ENCODE results near the gene UFSP2.

The UFSP2 gene

DNA sequence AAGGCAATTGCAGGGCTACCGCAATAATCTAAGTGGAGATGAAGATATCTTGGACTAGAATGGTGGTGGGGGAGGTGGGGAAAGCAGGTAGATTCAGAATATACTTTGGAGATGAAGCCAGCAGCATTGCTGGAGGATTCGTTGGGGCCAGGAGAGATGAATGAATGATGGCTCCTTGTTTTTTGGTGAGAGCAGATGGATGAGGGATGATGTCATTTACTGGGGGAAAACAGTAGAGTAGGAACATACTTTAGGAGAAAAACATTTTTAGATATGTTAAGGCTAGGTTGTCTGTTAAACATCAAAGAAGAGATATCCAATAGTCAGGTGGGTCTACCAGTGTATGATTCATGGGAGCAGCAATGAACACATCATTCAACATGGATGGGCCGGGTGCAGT is 39.9 kb upstream of the UFSP2 start:
- Histone ChIP-seq H3K36me3 (ENCODE audit: control insufficient read depth, insufficient read depth, low read length) (no peaks in the 10 kb centered on the region), H3K9me3 (ENCODE audit: control insufficient read depth, low read length) (no peaks in the 10 kb centered on the region), H3K4me3 (ENCODE audit: extremely low read depth, insufficient read depth, low read length, poor library complexity, severe bottlenecking) (no peak overlapping the region), H3K4me1 (ENCODE audit: control insufficient read depth, insufficient read depth, low read length, poor library complexity, severe bottlenecking) (no peaks in the 10 kb centered on the region), H3K27ac (ENCODE audit: low read depth, low read length, severe bottlenecking) (no peak overlapping the region)
- WGBS, 2 experiments (ENCODE audit: insufficient coverage in 2 of 2): 94 to 97% methylated on average over 3 of the region's 3 CpGs

DNA sequence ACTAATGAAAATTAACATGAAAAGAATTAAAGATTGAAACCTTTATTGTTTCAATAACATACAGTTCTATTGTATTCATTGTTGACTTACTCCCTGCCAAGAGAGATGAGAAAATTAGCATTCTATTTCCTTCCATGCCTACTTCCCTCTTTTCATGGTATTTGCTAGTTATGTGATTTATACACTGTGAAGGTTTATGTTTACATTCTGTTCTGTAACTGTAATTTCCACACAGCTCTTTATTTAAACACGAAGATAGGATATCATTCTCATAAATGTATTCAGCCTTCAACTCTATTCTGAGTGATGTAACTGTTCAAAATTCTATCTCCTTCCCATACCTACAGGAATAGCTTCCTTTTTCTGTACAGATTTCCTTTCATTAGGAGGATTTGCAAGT is 39.1 kb upstream of the UFSP2 start:
- Histone ChIP-seq H3K4me1 (ENCODE audit: control insufficient read depth, insufficient read depth, low read length, poor library complexity, severe bottlenecking) (no peaks in the 10 kb centered on the region), H3K4me3 (ENCODE audit: extremely low read depth, insufficient read depth, low read length, poor library complexity, severe bottlenecking) (no peak overlapping the region), H3K9me3 (ENCODE audit: control insufficient read depth, low read length) (no peaks in the 10 kb centered on the region), H3K27ac (ENCODE audit: low read depth, low read length, severe bottlenecking) (no peak overlapping the region), H3K36me3 (ENCODE audit: control insufficient read depth, insufficient read depth, low read length) (no peaks in the 10 kb centered on the region)
- WGBS, 2 experiments (ENCODE audit: insufficient coverage in 2 of 2): 80% methylated on average over 1 of the region's 1 CpG; no CpG with 5 or more reads in 1 of the 2 experiments

DNA sequence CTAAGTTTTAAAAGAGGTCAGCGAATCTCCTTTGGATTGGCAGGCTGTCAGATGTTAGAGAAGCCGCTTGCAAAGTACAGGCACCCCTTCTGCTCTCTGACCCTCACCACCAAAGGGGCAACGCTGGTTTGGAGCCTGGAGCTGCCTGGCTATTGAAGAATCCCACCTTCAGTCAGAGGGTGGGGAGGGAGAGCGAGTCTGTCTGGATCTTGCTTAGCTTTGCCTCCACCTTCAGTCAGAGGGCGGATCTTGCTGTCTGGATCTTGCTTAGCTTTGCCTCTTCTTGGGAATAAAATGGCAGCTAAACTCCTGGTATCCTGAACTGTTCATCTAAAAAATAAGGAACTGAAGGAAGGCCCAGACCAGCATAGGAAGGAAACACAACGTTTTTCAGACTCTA is 38.4 kb upstream of the UFSP2 start:
- Histone ChIP-seq H3K4me1 (ENCODE audit: control insufficient read depth, insufficient read depth, low read length, poor library complexity, severe bottlenecking) (no peaks in the 10 kb centered on the region), H3K9me3 (ENCODE audit: control insufficient read depth, low read length) (no peaks in the 10 kb centered on the region), H3K4me3 (ENCODE audit: extremely low read depth, insufficient read depth, low read length, poor library complexity, severe bottlenecking) (no peak overlapping the region), H3K27ac (ENCODE audit: low read depth, low read length, severe bottlenecking) (no peak overlapping the region), H3K36me3 (ENCODE audit: control insufficient read depth, insufficient read depth, low read length) (no peaks in the 10 kb centered on the region)
- WGBS, 2 experiments (ENCODE audit: insufficient coverage in 2 of 2): 53% methylated on average over 2 of the region's 6 CpGs; no CpG with 5 or more reads in 1 of the 2 experiments

DNA sequence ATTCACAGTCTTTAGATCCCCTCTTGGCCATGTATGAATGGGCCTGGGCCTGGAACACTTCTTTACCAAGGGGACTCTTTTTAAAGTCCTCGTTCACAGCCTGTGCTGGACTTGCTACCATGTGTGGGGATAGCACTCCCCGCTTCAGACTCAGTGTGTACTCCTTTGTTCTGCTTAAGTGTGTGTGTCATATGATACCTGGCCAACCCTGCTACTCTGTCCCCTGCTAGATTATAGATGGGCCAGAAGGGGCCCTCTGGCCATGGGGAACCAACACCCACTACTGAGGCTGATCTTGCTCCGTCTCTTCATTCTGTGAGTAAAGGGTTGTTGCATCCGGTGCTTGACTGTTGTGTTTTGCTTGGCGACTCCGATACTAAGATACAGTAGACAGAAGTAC is 37.8 kb upstream of the UFSP2 start:
- WGBS, 2 experiments (ENCODE audit: insufficient coverage in 2 of 2): 88 to 100% methylated on average over 1 to 4 of the region's 6 CpGs
- H3K27ac ChIP-seq (ENCODE audit: low read depth, low read length, severe bottlenecking): no peak overlapping the region
- H3K4me1 ChIP-seq (ENCODE audit: control insufficient read depth, insufficient read depth, low read length, poor library complexity, severe bottlenecking): no peaks in the 10 kb centered on the region
- H3K4me3 ChIP-seq (ENCODE audit: extremely low read depth, insufficient read depth, low read length, poor library complexity, severe bottlenecking): no peak overlapping the region
- no peaks in the 10 kb centered on the region for H3K36me3 ChIP-seq (ENCODE audit: control insufficient read depth, insufficient read depth, low read length)
- H3K9me3 ChIP-seq (ENCODE audit: control insufficient read depth, low read length): no peaks in the 10 kb centered on the region

DNA sequence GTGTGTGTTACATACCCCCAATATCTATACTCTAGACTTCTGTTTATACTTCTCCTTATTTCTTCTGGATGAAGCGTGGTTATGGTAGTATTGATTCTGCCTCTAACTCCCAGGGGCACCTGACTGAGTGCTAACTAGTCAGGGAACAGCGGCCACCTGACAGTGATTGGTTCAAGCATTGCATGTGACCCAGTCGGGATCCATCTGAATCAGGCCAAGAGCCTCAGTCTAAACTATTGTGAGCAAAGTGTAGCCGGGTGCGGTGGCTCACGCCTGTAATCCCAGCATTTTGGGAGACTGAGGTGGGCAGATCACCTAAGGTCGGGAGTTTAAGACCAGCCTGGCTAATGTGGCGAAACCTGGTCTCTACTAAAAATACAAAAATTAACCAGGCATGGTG is 35.8 kb upstream of the UFSP2 start:
- Histone ChIP-seq H3K36me3 (ENCODE audit: control insufficient read depth, insufficient read depth, low read length) (no peaks in the 10 kb centered on the region), H3K9me3 (ENCODE audit: control insufficient read depth, low read length) (no peaks in the 10 kb centered on the region), H3K4me1 (ENCODE audit: control insufficient read depth, insufficient read depth, low read length, poor library complexity, severe bottlenecking) (no peaks in the 10 kb centered on the region), H3K4me3 (ENCODE audit: extremely low read depth, insufficient read depth, low read length, poor library complexity, severe bottlenecking) (no peak overlapping the region), H3K27ac (ENCODE audit: low read depth, low read length, severe bottlenecking) (no peak overlapping the region)
- 92 to 94% methylated on average over 7 of the region's 8 CpGs for WGBS, 2 experiments (ENCODE audit: insufficient coverage in 2 of 2)

DNA sequence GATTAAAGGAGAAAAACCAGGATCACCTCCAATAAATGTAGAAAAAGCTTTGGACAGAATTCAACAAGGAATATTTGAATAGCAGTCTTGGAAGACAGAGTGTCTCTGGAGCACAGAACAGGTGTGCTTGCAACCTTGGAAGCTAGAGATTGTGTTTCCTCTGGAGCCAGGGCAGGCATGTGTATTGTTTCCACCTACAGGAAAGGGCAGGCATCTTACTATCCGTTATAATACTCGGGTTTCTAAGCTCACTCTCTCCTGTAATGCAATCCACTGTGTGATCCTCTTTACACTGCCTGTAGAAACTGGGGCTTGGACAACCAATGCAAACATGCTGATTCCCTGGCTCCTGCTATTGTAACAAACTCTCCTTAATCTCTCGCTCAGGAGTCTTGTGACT is 31.4 kb upstream of the UFSP2 start:
- H3K27ac ChIP-seq (ENCODE audit: low read depth, low read length, severe bottlenecking): no peak overlapping the region
- no peaks in the 10 kb centered on the region for H3K4me1 ChIP-seq (ENCODE audit: control insufficient read depth, insufficient read depth, low read length, poor library complexity, severe bottlenecking)
- H3K4me3 ChIP-seq (ENCODE audit: extremely low read depth, insufficient read depth, low read length, poor library complexity, severe bottlenecking): no peak overlapping the region
- H3K36me3 ChIP-seq (ENCODE audit: control insufficient read depth, insufficient read depth, low read length): no peaks in the 10 kb centered on the region
- no peaks in the 10 kb centered on the region for H3K9me3 ChIP-seq (ENCODE audit: control insufficient read depth, low read length)
- WGBS, 2 experiments (ENCODE audit: insufficient coverage in 2 of 2): 10 to 15% methylated on average over 2 of the region's 3 CpGs

DNA sequence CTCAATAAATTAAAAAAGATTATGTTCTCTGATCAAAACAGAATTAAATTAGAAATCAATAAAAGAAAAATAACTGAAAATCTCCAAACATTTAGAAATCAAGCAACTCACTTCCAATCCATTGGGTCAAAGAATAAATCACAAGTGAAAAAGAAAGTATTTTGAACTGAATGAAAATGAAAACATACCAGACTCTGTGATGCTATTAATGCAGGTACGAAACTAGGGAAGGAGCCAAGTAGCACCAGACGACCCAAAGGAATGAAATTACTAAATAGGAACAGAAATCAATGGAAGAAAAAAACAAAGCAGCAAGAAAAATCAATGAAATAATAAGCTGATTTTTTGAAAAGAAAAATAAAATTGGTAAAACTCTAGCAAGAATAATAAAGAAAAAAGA is 30.4 kb upstream of the UFSP2 start:
- Histone ChIP-seq H3K9me3 (ENCODE audit: control insufficient read depth, low read length) (no peaks in the 10 kb centered on the region), H3K4me1 (ENCODE audit: control insufficient read depth, insufficient read depth, low read length, poor library complexity, severe bottlenecking) (no peaks in the 10 kb centered on the region), H3K27ac (ENCODE audit: low read depth, low read length, severe bottlenecking) (no peak overlapping the region), H3K4me3 (ENCODE audit: extremely low read depth, insufficient read depth, low read length, poor library complexity, severe bottlenecking) (no peak overlapping the region), H3K36me3 (ENCODE audit: control insufficient read depth, insufficient read depth, low read length) (no peaks in the 10 kb centered on the region)
- 40% methylated on average over 2 of the region's 2 CpGs; no CpG with 5 or more reads in 1 of the 2 experiments for WGBS, 2 experiments (ENCODE audit: insufficient coverage in 2 of 2)

DNA sequence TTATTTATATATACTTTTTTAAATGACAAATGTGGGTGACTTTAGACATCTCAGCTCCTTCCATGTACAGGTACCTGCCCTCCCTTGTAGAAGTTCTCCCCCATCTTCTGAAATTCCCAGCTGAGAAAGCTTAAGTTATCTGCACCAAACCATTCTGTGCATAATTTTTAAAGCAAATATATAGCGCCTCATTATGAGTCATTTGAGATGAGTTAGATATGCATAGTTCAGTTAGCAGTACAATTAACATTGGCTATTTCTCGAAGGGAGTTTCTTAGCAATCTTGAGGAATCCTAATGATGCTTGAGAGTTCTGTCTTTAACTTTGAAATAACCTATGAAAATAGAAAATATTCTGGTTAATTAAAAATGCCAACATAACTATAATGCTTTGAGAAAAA is 19.4 kb upstream of the UFSP2 start:
- H3K9me3 ChIP-seq (ENCODE audit: control insufficient read depth, low read length): no peaks in the 10 kb centered on the region
- H3K36me3 ChIP-seq (ENCODE audit: control insufficient read depth, insufficient read depth, low read length): no peaks in the 10 kb centered on the region
- no peak overlapping the region for H3K27ac ChIP-seq (ENCODE audit: low read depth, low read length, severe bottlenecking)
- H3K4me3 ChIP-seq (ENCODE audit: extremely low read depth, insufficient read depth, low read length, poor library complexity, severe bottlenecking): no peak overlapping the region
- 80% methylated on average over 1 of the region's 2 CpGs; no CpG with 5 or more reads in 1 of the 2 experiments for WGBS, 2 experiments (ENCODE audit: insufficient coverage in 2 of 2)
- H3K4me1 ChIP-seq (ENCODE audit: control insufficient read depth, insufficient read depth, low read length, poor library complexity, severe bottlenecking): no peaks in the 10 kb centered on the region

DNA sequence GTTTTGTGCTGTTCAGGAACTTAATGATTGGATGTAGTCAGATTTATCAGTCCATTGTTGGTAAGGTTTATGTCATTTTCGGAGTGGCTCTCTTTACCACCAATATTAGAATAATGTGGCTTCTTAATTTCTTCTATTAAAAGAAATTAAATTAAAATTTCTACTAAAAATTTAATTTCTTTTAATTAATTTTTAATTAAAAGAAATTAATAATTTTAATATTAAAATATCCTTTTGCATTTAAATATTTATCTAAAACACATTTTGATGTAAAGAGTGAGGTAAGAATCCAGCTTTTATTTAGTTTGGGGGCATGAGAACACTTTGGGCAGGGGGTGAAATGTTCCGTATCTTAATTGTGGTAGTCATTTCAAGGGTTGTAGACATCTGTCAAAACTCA is 15.7 kb upstream of the UFSP2 start:
- H3K9me3 ChIP-seq (ENCODE audit: control insufficient read depth, low read length): no peaks in the 10 kb centered on the region
- WGBS, 2 experiments (ENCODE audit: insufficient coverage in 2 of 2): no CpG with 5 or more reads among the region's 2 CpGs
- no peaks in the 10 kb centered on the region for H3K4me1 ChIP-seq (ENCODE audit: control insufficient read depth, insufficient read depth, low read length, poor library complexity, severe bottlenecking)

DNA sequence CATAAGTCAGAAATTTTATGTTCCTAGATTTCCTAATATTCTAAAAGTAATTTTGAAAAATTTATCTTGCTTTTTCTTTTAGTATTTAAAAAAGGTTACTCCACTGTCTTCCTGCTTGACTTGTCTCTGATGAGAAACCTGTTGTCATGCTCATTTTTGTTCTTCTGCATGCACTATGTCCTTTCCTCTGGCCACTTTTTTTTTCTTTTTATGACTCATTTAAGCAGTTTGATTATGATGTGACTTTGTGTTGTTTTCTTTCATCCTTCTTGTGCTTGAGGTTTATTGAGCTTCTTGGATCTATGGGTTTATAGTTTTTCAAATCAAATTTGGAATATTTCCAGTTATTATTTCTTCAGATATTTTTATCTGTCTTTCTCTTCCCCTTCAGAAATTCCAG is 12.0 kb upstream of the UFSP2 start:
- Histone ChIP-seq H3K4me1 (ENCODE audit: control insufficient read depth, insufficient read depth, low read length, poor library complexity, severe bottlenecking) (no peaks in the 10 kb centered on the region), H3K9me3 (ENCODE audit: control insufficient read depth, low read length) (no peaks in the 10 kb centered on the region), H3K27ac (ENCODE audit: low read depth, low read length, severe bottlenecking) (no peak overlapping the region), H3K36me3 (ENCODE audit: control insufficient read depth, insufficient read depth, low read length) (no peaks in the 10 kb centered on the region), H3K4me3 (ENCODE audit: extremely low read depth, insufficient read depth, low read length, poor library complexity, severe bottlenecking) (no peak overlapping the region)

More for the DNA sequence above, 15.7 kb upstream of the UFSP2 start:
- no peak overlapping the region for H3K4me3 ChIP-seq (ENCODE audit: extremely low read depth, insufficient read depth, low read length, poor library complexity, severe bottlenecking)
- no peak overlapping the region for H3K27ac ChIP-seq (ENCODE audit: low read depth, low read length, severe bottlenecking)
- no peaks in the 10 kb centered on the region for H3K36me3 ChIP-seq (ENCODE audit: control insufficient read depth, insufficient read depth, low read length)

DNA sequence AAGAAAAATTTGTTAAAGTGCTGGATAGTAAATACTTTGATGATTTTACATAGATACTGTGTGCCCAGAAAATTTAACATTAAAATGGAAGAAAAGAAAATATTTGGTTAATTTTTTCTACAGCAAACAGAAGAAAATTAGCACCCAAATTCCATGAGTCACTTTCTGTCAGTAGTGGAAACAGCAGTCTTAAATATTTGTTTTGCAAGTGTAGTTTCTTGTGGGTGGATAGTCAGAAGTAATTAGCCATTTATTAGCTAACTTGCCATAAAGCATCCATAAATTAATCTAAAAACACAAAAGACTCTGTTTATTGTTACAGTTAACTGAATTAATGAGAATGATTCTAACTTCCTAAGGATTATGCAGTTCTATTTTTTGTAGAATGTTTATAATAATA is 9.7 kb upstream of the UFSP2 start:
- Histone ChIP-seq H3K9me3 (ENCODE audit: control insufficient read depth, low read length) (no peaks in the 10 kb centered on the region), H3K27ac (ENCODE audit: low read depth, low read length, severe bottlenecking) (no peak overlapping the region), H3K4me1 (ENCODE audit: control insufficient read depth, insufficient read depth, low read length, poor library complexity, severe bottlenecking) (no peaks in the 10 kb centered on the region), H3K4me3 (ENCODE audit: extremely low read depth, insufficient read depth, low read length, poor library complexity, severe bottlenecking) (no peak overlapping the region), H3K36me3 (ENCODE audit: control insufficient read depth, insufficient read depth, low read length) (no peaks in the 10 kb centered on the region)

DNA sequence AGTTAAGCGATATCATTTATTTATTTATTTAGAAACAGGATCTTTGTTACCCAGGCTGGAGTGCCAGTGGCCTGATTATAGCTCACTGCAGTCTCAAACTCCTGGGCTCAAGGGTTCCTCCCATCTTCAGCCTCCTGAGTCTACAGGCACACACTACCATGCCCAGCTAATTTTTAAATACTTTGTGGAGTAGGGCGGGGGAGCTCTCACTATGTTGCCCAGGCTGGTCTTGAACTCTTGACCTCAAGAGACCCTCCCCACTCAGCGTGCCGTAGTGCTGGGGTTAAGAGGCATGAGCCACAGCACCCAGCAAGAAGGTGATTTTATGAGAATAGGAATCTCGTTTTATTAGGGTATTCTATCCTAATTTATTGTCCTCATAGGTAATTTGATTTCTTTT is 3.9 kb upstream of the UFSP2 start:
- WGBS, 2 experiments (ENCODE audit: insufficient coverage in 2 of 2): 80% methylated on average over 1 of the region's 5 CpGs; no CpG with 5 or more reads in 1 of the 2 experiments
- no peak overlapping the region for H3K27ac ChIP-seq (ENCODE audit: low read depth, low read length, severe bottlenecking)

More for the DNA sequence above, 3.9 kb upstream of the UFSP2 start:
- H3K4me3 ChIP-seq (ENCODE audit: extremely low read depth, insufficient read depth, low read length, poor library complexity, severe bottlenecking): no peak overlapping the region
- no peaks in the 10 kb centered on the region for H3K36me3 ChIP-seq (ENCODE audit: control insufficient read depth, insufficient read depth, low read length)
- peaks cover 2% of the 10 kb centered on the region for H3K4me1 ChIP-seq (ENCODE audit: control insufficient read depth, insufficient read depth, low read length, poor library complexity, severe bottlenecking)
- H3K9me3 ChIP-seq (ENCODE audit: control insufficient read depth, low read length): no peaks in the 10 kb centered on the region

Data from mesodermal cell (in vitro differentiated cells).